Skeletal muscle tissue (tissue), 4 donors: ENCODE measurements around the gene EFCAB14. TPM values are rescaled to one million over a fixed set of nuclear protein-coding genes. Genes with fewer than 3 reads are reported as not detected.
"Not testable (repeated sequence)": the region's sequence is repeated elsewhere in the genome, so short reads cannot be mapped to it uniquely, and the experiment has no call there.

Experiments used
- H3K27ac ChIP-seq: one replicate; pipeline ENCODE4 v1.7.0; 2013; ENCODE audit warnings: mild to moderate bottlenecking, low read depth, low read length, inconsistent platforms
- H3K27me3 ChIP-seq, 3 donors: one replicate each; pipeline ENCODE4 v1.7.0; 2013; ENCODE audit warnings: low read length in 3 of 3; ENCODE audit not compliant: control insufficient read depth in 3 of 3, insufficient read depth in 3 of 3
- H3K36me3 ChIP-seq, 3 donors: one replicate each; pipeline ENCODE4 v1.7.0; 2013; ENCODE audit warnings: low read length in 3 of 3; ENCODE audit not compliant: control insufficient read depth in 3 of 3, insufficient read depth in 3 of 3
- H3K4me1 ChIP-seq, 3 donors: one replicate each; pipeline ENCODE4 v1.7.0; 2013; ENCODE audit warnings: low read length in 3 of 3, mild to moderate bottlenecking in 3 of 3; ENCODE audit not compliant: control insufficient read depth in 3 of 3, insufficient read depth in 3 of 3
- H3K4me3 ChIP-seq, 3 donors: one replicate each; pipeline ENCODE4 v1.7.0; 2013; ENCODE audit warnings: low read length in 3 of 3
- H3K9ac ChIP-seq, 3 donors: one replicate each; pipeline ENCODE4 v1.7.0; 2013; ENCODE audit warnings: low read length in 3 of 3, mild to moderate bottlenecking in 3 of 3, moderate library complexity in 2 of 3, low read depth in 1 of 3
- H3K9me3 ChIP-seq, 3 donors: one replicate each; pipeline ENCODE4 v1.7.0; 2013; ENCODE audit warnings: low read length in 3 of 3; ENCODE audit not compliant: control insufficient read depth in 3 of 3
- total RNA-seq: library from RNA; depleted of rRNA; stranded (reverse); fragments of >200 nt; gene quantifications from one replicate; pipeline ENCODE4 v1.2.3, GENCODE V29; 2014
- donor health status: Osteomylitis.

Gene EFCAB14
- total RNA-seq, 1 donor from 2014 or later, result 50.6 TPM

DNA sequence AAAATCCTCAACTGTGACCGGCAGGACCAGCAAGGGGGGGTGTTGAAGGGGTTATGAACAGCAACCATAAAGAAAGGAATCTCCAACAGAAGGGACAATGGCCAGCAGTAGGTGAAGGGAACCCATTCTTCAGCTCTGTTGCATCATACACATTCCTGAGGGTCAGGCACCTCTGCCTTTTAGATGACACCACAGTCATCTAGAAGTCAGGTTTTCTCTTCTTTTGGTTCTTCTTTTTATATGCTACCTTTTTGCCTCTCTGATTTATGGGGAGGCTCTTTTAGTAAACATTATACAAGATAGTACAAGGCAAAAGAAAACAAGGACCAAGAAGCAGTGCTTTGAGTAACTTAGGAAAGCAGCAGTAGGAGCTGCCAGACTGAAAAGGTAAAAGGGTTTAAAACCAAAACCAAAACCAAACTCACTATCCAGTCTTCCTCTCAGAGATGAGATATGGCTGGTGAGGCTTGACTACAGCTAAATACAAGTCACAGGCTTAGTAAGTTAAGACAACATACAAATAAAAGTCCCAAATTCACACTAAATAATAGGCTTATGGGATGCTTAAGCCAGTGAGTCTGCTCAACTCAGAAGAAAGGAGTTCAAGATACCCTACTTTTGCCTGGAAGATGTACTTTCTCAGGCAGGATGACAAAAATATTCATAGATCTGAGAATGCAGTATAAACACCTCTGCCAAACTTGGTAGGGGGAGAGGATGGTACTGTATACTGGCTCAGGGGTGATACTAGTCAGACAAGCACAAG, 43.2 kb downstream of the EFCAB14 start:
- Histone ChIP-seq H3K4me3 (no peak overlapping the region), H3K4me1 (no peaks in the 10 kb centered on the region), H3K27ac (no peak overlapping the region), H3K36me3 (peaks cover 20 to 47% (median 41%) of the 10 kb centered on the region in 3 donors), H3K9ac (no peak overlapping the region), H3K9me3 (no peaks in the 10 kb centered on the region), H3K27me3 (no peaks in the 10 kb centered on the region)

- Histone ChIP-seq H3K27ac (no peak overlapping the region), H3K4me3 (no peak overlapping the region), H3K9ac (no peak overlapping the region), H3K36me3 (peaks cover 10 to 33% (median 32%) of the 10 kb centered on the region in 3 donors), H3K9me3 (no peaks in the 10 kb centered on the region), H3K4me1 (peaks cover 0 to 2% (median 0%) of the 10 kb centered on the region in 3 donors), H3K27me3 (no peaks in the 10 kb centered on the region)
Measured at GRCh38 chr1:46673749-46674182, 45.1 kb downstream of the EFCAB14 start.

- peaks cover 7 to 28% (median 26%) of the 10 kb centered on the region in 3 donors for H3K36me3 ChIP-seq
- H3K9ac ChIP-seq, result no peak overlapping the region
- H3K4me3 ChIP-seq, result no peak overlapping the region
- H3K27me3 ChIP-seq, result no peaks in the 10 kb centered on the region
- H3K9me3 ChIP-seq, result no peaks in the 10 kb centered on the region
- peaks cover 0 to 8% (median under 1%) of the 10 kb centered on the region in 3 donors for H3K4me1 ChIP-seq
- H3K27ac ChIP-seq, result no peak overlapping the region
Measured at GRCh38 chr1:46672696-46673095, 46.2 kb downstream of the EFCAB14 start.

- Histone ChIP-seq H3K4me3 (no peak within 1 kb of the TSS), H3K9me3 (no peaks in the 10 kb centered on the region), H3K36me3 (peaks cover 7 to 21% (median 15%) of the 10 kb centered on the region in 3 donors), H3K4me1 (peaks cover 11 to 19% (median 12%) of the 10 kb centered on the region in 3 donors), H3K27ac (no peak within 1 kb of the TSS), H3K27me3 (no peaks in the 10 kb centered on the region), H3K9ac (no peak within 1 kb of the TSS)
Measured at GRCh38 chr1:46671554-46671953, 47.4 kb downstream of the EFCAB14 start, which contains the start of gene TEX38. Gene TEX38, plus strand, starts transcription at chr1:46671854. Its CDS starts 81 bp downstream, at chr1:46671935.

- Histone ChIP-seq H3K27ac (no peak overlapping the region), H3K9me3 (no peaks in the 10 kb centered on the region), H3K4me3 (no peak overlapping the region), H3K36me3 (peaks cover 6 to 15% (median 10%) of the 10 kb centered on the region in 3 donors), H3K4me1 (peaks cover 16 to 29% (median 18%) of the 10 kb centered on the region in 3 donors), H3K27me3 (no peaks in the 10 kb centered on the region), H3K9ac (no peak overlapping the region)
Measured at GRCh38 chr1:46670134-46670533, 48.8 kb downstream of the EFCAB14 start.

DNA sequence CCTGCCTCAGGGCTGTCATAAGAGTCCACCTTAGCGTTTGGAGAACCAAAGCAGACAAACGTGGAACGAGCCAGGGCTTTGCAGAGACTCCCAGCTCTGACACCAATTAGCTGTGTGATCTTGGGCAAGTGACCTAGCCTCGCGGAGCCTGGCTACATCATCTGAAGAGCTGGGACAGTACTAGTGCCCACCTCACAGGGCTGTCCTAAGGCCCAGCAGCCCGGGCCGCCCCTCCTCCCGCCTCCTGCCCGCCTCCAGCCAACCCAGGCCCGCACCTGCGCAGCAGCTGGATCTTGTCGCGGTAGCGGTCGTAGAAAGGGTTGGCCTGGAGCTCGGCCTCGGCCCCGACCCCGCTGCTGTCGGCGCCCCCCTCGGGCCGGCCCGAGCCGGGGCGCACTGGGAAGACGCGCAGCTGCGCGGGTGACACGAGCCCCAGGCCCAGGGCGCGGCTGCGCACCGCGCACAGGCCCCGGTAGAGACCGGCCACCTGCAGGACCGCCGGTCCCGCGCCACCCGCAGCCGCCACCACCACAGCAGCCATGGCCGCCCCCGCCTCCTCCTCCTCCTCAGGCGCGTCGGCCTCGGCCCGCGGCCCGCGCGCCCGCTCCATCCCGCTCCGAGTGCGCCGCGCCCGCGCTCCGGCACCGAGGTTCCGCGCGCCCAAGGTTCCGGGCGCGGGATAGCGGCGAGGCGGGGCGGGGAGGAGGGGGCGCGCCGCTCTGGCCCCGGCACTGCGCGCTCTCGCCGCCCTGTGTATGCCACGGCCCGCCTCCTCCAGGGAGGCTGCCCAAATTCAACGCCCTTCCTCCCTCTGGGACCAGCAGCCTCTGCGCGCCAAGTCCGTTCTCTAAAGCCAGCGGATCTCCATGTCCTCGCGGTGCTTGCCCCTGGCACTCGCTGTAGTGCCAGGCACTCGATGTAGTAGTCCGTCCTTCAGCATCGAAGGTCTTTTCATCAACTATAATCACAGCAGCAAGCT, 50.8 kb downstream of the EFCAB14 start, which contains the start of gene ATPAF1:
TSS of gene ATPAF1 (minus strand) at position 583 of the 979 bp plus-strand sequence. CDS start at position 541, 42 bp downstream.
- Histone ChIP-seq H3K4me1 (peaks cover 16 to 33% (median 18%) of the 10 kb centered on the region in 3 donors), H3K27ac (peak within 1 kb of the TSS; percentile 77)

GRCh38 chr1:46665983-46666382, 52.9 kb downstream of the EFCAB14 start:
- Histone ChIP-seq H3K36me3 (peaks cover 16 to 21% (median 17%) of the 10 kb centered on the region in 3 donors), H3K9me3 (no peaks in the 10 kb centered on the region), H3K27me3 (no peaks in the 10 kb centered on the region), H3K9ac (no peak overlapping the region), H3K4me1 (peaks cover 16 to 33% (median 18%) of the 10 kb centered on the region in 3 donors), H3K4me3 (no peak overlapping the region), H3K27ac (no peak overlapping the region)

More for the DNA sequence above, 50.8 kb downstream of the EFCAB14 start, which contains the start of gene ATPAF1:
- Histone ChIP-seq H3K36me3 (peaks cover 16 to 18% (median 17%) of the 10 kb centered on the region in 3 donors), H3K27me3 (no peaks in the 10 kb centered on the region), H3K9me3 (no peaks in the 10 kb centered on the region), H3K9ac (peak within 1 kb of the TSS; percentile 93 to 95 (median 93)), H3K4me3 (peak within 1 kb of the TSS; percentile 95 to 98 (median 96))

DNA sequence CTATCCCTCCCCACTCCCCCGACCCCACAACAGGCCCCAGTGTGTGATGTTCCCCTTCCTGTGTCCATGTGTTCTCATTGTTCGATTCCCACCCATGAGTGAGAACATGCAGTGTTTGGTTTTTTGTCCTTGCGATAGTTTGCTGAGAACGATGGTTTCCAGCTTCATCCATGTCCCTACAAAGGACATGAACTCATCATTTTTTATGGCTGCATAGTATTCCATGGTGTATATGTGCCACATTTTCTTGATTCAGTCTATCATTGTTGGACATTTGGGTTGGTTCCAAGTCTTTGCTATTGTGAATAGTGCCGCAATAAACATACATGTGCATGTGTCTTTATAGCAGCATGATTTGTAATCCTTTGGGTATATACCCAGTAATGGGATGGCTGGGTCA, 56.0 kb downstream of the EFCAB14 start:
- peaks cover 16 to 27% (median 18%) of the 10 kb centered on the region in 3 donors for H3K4me1 ChIP-seq

DNA sequence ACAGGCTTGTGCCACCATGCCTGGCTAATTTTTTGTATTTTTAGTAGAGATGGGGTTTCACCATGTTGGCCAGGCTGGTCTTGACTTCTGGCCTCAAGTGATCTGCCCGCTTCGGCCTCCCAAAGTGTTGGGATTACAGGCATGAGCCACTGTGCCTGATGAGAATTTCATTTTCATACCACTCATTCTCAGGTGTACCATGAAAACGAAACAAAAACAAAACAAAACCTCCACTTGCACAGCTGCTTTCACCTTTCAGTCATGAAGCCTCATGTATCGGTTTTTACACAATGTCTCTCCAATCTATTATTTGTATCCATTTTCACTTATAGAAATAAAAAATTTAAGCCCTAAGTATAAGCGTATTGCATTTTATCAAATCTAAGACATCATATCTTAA, 58.8 kb downstream of the EFCAB14 start:
- H3K4me1 ChIP-seq, H3K9me3 ChIP-seq, H3K27me3 ChIP-seq, H3K27ac ChIP-seq, H3K9ac ChIP-seq, H3K4me3 ChIP-seq: not testable (repeated sequence)
- H3K36me3 ChIP-seq, result peaks cover 25 to 50% (median 44%) of the 10 kb centered on the region in 3 donors

More for the DNA sequence above, 56.0 kb downstream of the EFCAB14 start:
- H3K36me3 ChIP-seq, result peaks cover 19 to 34% (median 25%) of the 10 kb centered on the region in 3 donors
- H3K9me3 ChIP-seq, H3K9ac ChIP-seq, H3K27ac ChIP-seq, H3K27me3 ChIP-seq, H3K4me3 ChIP-seq: not testable (repeated sequence)
